ENCODE results near the gene USP54. TPM values are rescaled to one million over a fixed set of nuclear protein-coding genes. Genes with fewer than 3 reads are reported as not detected.
A peak's percentile ranks its signal among the peaks of the same experiment; 100 is the strongest.
"Not testable (repeated sequence)": the region's sequence is repeated elsewhere in the genome, so short reads cannot be mapped to it uniquely, and the experiment has no call there.

The USP54 gene
- total RNA-seq, 1 experiment from 2014 or later: 45.8 TPM

DNA sequence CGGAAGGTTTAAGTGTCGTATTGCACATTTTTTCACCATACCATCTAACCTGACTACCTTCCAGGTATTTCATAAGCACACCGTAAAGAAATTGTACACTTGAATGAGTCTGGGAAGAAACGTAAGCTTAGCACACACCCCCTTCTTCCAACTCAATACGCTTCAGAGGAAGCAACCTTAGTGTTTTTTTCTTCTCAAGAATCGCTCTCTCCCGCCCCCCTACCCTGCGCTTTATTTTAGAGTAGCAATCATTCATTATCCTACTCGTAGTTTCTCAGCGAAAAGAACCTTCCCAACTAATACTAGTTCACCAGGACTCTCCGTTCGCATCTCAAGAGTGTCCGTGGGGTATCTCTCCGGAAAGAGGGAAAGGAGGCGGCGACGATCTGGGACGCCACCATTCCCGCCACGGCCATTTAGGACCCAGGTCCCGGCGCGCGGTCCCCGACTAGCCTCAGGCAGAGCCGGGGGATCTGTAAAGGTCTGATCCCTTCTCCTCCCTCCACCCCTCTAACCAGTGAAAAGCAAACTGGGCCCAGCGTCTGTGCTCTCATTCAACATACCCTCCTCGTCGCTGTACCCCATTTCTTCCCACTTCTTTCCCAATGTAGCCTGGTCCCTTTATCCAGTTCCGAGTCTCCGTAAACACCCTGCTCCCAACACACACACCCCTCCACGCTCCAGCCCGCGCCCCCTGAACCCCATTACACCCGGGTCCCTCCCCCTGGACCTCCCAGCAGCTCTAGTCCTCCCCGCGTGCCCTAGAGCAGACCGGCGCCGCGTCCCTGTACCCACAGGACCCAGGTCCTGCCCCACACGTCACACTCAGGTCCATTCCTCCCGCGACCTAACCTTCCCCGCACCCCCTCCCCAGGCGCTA is 34.1 kb upstream of the USP54 start:
- H3K36me3 ChIP-seq (ENCODE audit: control insufficient read depth, insufficient read depth, low read length): no peaks in the 10 kb centered on the region
- Mint-ChIP-seq H3K9me3 (ENCODE audit: unreplicated experiment) (no peaks in the 10 kb centered on the region), H3K36me3 (ENCODE audit: insufficient read depth, unreplicated experiment) (peaks cover 11% of the 10 kb centered on the region), H3K4me1 (ENCODE audit: low read depth, unreplicated experiment) (no peaks in the 10 kb centered on the region), H3K27ac (ENCODE audit: unreplicated experiment) (peak overlapping the region; percentile 100), H3K27me3 (ENCODE audit: insufficient read depth, unreplicated experiment) (no peaks in the 10 kb centered on the region), H3K4me3 (ENCODE audit: unreplicated experiment) (peak overlapping the region; percentile 99)
- H3K4me1 ChIP-seq: peaks cover 9% of the 10 kb centered on the region
- ChIA-PET CTCF (interaction anchor here (0.6 to 1.4 kb wide), 8 partner anchors 10 to 1992 kb away, joined by 4 to 8 read pairs (median 4); partner anchors contain the start of gene USP54), POLR2A (interaction anchor here (0.6 to 1.8 kb wide), 12 partner anchors 10 to 1484 kb away, joined by 3 to 9 read pairs (median 4); partner anchors contain the start of genes CFAP70, P4HA1 and USP54)
- H3K9me3 ChIP-seq: no peaks in the 10 kb centered on the region
- DNase-seq: peak; percentile 56 to 65
- H3K27me3 ChIP-seq (replicated peaks; ENCODE audit: control insufficient read depth, insufficient read depth, low read length): no peaks in the 10 kb centered on the region
- TF ChIP-seq CTCF (IDR thresholded peaks at IDR 0.05; ENCODE audit: insufficient read depth in 1 of 2, low read depth in 1 of 2, low read length in 1 of 2, severe bottlenecking in 1 of 2, unreplicated experiment in 1 of 2): no peak
- H3K4me3 ChIP-seq (ENCODE audit: low read depth, low read length): peak overlapping the region; percentile 84
- intact Hi-C loops (cut with micrococcal nuclease; ENCODE audit: unreplicated experiment): loop anchor here (1.0 to 2.0 kb wide), 3 partner anchors 24 to 96 kb away; no protein-coding TSS in a partner anchor
- no TSS peak for BruUV-seq (replicated peaks)

GRCh38 chr10:73623056-73623455 is 31.9 kb upstream of the USP54 start:
- ChIA-PET CTCF (no interaction called here), POLR2A (interaction anchor here (0.6 kb wide), 1 partner anchor 94 kb away, joined by 3 read pairs; no protein-coding TSS in a partner anchor)
- intact Hi-C loops (cut with micrococcal nuclease; ENCODE audit: unreplicated experiment): no loop called here
- Histone ChIP-seq H3K27me3 (replicated peaks; ENCODE audit: control insufficient read depth, insufficient read depth, low read length) (no peaks in the 10 kb centered on the region), H3K4me1 (peaks cover 5% of the 10 kb centered on the region), H3K9me3 (no peaks in the 10 kb centered on the region), H3K4me3 (ENCODE audit: low read depth, low read length) (no peak overlapping the region), H3K36me3 (ENCODE audit: control insufficient read depth, insufficient read depth, low read length) (no peaks in the 10 kb centered on the region)
- H3K9me3 Mint-ChIP-seq (ENCODE audit: unreplicated experiment): no peaks in the 10 kb centered on the region
- H3K27me3 Mint-ChIP-seq (ENCODE audit: insufficient read depth, unreplicated experiment): no peaks in the 10 kb centered on the region
- H3K27ac Mint-ChIP-seq (ENCODE audit: unreplicated experiment): no peak overlapping the region
- H3K36me3 Mint-ChIP-seq (ENCODE audit: insufficient read depth, unreplicated experiment): peaks cover 11% of the 10 kb centered on the region
- no peak overlapping the region for H3K4me3 Mint-ChIP-seq (ENCODE audit: unreplicated experiment)
- no peak for DNase-seq
- TF ChIP-seq CTCF (IDR thresholded peaks at IDR 0.05; ENCODE audit: insufficient read depth in 1 of 2, low read depth in 1 of 2, low read length in 1 of 2, severe bottlenecking in 1 of 2, unreplicated experiment in 1 of 2): no peak
- no peaks in the 10 kb centered on the region for H3K4me1 Mint-ChIP-seq (ENCODE audit: low read depth, unreplicated experiment)
- no TSS peak for BruUV-seq (replicated peaks)

GRCh38 chr10:73620974-73621373 is 29.8 kb upstream of the USP54 start:
- POLR2A ChIA-PET: interaction anchor here (0.6 kb wide), 2 partner anchors 91 to 1782 kb away, joined by 3 read pairs; no protein-coding TSS in a partner anchor
- H3K4me3 ChIP-seq (ENCODE audit: low read depth, low read length); H3K9me3 Mint-ChIP-seq (ENCODE audit: unreplicated experiment); H3K27me3 ChIP-seq (replicated peaks; ENCODE audit: control insufficient read depth, insufficient read depth, low read length); H3K4me3 Mint-ChIP-seq (ENCODE audit: unreplicated experiment); H3K9me3 ChIP-seq; H3K36me3 Mint-ChIP-seq (ENCODE audit: insufficient read depth, unreplicated experiment); CTCF ChIA-PET; BruUV-seq (replicated peaks); H3K4me1 Mint-ChIP-seq (ENCODE audit: low read depth, unreplicated experiment); H3K36me3 ChIP-seq (ENCODE audit: control insufficient read depth, insufficient read depth, low read length); H3K27me3 Mint-ChIP-seq (ENCODE audit: insufficient read depth, unreplicated experiment); intact Hi-C loops (cut with micrococcal nuclease; ENCODE audit: unreplicated experiment); H3K27ac Mint-ChIP-seq (ENCODE audit: unreplicated experiment); DNase-seq; H3K4me1 ChIP-seq: not testable (repeated sequence)

- H3K9me3 ChIP-seq; H3K27me3 ChIP-seq (replicated peaks; ENCODE audit: control insufficient read depth, insufficient read depth, low read length); CTCF ChIA-PET; H3K27me3 Mint-ChIP-seq (ENCODE audit: insufficient read depth, unreplicated experiment); H3K36me3 Mint-ChIP-seq (ENCODE audit: insufficient read depth, unreplicated experiment); H3K4me3 ChIP-seq (ENCODE audit: low read depth, low read length); POLR2A ChIA-PET; intact Hi-C loops (cut with micrococcal nuclease; ENCODE audit: unreplicated experiment); H3K4me1 ChIP-seq; H3K4me1 Mint-ChIP-seq (ENCODE audit: low read depth, unreplicated experiment); BruUV-seq (replicated peaks); H3K27ac Mint-ChIP-seq (ENCODE audit: unreplicated experiment); DNase-seq; H3K4me3 Mint-ChIP-seq (ENCODE audit: unreplicated experiment); H3K9me3 Mint-ChIP-seq (ENCODE audit: unreplicated experiment); H3K36me3 ChIP-seq (ENCODE audit: control insufficient read depth, insufficient read depth, low read length): not testable (repeated sequence)
Observed at GRCh38 chr10:73617143-73617542, 26.0 kb upstream of the USP54 start.

Data from Caco-2 (cell line).